Measurements from ENCODE around the gene CDK8. TPM values are rescaled to one million over a fixed set of nuclear protein-coding genes. Genes with fewer than 3 reads are reported as not detected.
A peak's percentile ranks its signal among the peaks of the same experiment; 100 is the strongest.

CDK8 gene
- total and polyA plus RNA-seq, 2 donors (not counting 1 experiment from before 2014, with no cell fraction given): 17.7 to 19.7 TPM

DNA sequence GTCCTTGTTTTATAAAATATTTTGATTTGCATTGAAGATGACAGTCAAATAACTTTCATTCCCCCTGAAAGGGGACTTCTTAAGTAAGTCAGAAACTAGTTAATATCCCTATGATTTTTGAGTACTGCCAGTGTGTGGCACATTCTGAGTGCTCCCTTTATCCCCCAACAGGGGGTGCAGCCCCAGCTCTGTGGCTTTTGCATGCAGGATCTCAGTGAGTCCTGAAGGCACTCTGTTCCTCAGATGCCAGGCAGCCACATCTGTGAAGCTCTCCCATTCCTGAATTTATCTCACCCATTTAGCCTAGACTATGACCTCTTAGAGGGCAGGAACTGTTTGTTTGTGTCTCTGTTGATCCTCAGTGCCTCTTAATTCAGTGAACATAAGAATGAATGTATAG is 123.1 kb downstream of the CDK8 start:
- Histone ChIP-seq H3K4me2 (ENCODE audit: extremely low read depth, insufficient read depth, low read length) (no peak overlapping the region), H3K79me2 (ENCODE audit: control insufficient read depth, insufficient read depth, low read length) (no peaks in the 10 kb centered on the region), H4K20me1 (ENCODE audit: control insufficient read depth, extremely low read depth, insufficient read depth, low read length) (no peaks in the 10 kb centered on the region), H3K4me3 (replicated peaks in 1 of 4; ENCODE audit: control extremely low read depth in 1 of 4, insufficient read depth in 1 of 4, low read depth in 3 of 4, low read length in 4 of 4) (no peak overlapping the region), H3K27me3 (ENCODE audit: control insufficient read depth, insufficient read depth, low read length) (no peaks in the 10 kb centered on the region), H3K9me3 (ENCODE audit: control insufficient read depth, insufficient read depth, low read depth, low read length) (no peaks in the 10 kb centered on the region), H3K27ac (ENCODE audit: insufficient read depth, low read length) (no peak overlapping the region), H3K4me1 (ENCODE audit: control insufficient read depth, extremely low read depth, insufficient read depth, low read length) (no peaks in the 10 kb centered on the region), H3K36me3 (ENCODE audit: control insufficient read depth, insufficient read depth, low read length) (no peaks in the 10 kb centered on the region), H3K9ac (ENCODE audit: insufficient read depth, low read length) (no peak overlapping the region), H2AFZ (ENCODE audit: low read length) (no peak overlapping the region)
- TF ChIP-seq, protein P1, sequence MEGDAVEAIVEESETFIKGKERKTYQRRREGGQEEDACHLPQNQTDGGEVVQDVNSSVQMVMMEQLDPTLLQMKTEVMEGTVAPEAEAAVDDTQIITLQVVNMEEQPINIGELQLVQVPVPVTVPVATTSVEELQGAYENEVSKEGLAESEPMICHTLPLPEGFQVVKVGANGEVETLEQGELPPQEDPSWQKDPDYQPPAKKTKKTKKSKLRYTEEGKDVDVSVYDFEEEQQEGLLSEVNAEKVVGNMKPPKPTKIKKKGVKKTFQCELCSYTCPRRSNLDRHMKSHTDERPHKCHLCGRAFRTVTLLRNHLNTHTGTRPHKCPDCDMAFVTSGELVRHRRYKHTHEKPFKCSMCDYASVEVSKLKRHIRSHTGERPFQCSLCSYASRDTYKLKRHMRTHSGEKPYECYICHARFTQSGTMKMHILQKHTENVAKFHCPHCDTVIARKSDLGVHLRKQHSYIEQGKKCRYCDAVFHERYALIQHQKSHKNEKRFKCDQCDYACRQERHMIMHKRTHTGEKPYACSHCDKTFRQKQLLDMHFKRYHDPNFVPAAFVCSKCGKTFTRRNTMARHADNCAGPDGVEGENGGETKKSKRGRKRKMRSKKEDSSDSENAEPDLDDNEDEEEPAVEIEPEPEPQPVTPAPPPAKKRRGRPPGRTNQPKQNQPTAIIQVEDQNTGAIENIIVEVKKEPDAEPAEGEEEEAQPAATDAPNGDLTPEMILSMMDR (conservative IDR thresholded peaks at IDR 0.05 in 1 of 2, IDR thresholded peaks at IDR 0.05 in 1 of 2; ENCODE audit: low read depth in 1 of 2, low read length in 2 of 2): peak; percentile 34 to 47
- no peak for TF ChIP-seq EZH2 (IDR thresholded peaks at IDR 0.05; ENCODE audit: low read length, missing control alignments)
- peak in 1 of 2 donors; percentile 1 for DNase-seq (ENCODE audit: low read depth in 2 of 2)

DNA sequence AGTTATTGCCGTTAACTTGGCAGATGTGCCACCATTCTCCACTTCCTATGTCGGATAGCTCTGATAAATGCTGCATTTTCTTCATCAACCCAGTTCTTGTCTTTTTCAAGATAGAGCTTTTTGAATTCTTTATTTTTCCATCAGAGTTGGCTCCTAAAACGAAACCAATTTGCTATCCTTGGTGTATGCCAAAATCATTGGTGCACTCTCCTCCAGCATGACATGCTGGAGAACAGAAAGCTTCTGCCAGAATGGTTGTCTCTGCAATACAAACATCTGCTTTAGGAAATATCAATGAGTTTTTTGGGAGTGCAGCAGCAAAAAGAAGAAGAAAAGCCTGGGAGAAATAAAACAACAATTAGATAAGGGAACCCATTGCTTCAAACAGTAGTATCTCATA is 124.2 kb downstream of the CDK8 start:
- Histone ChIP-seq H3K4me3 (replicated peaks in 1 of 4; ENCODE audit: control extremely low read depth in 1 of 4, insufficient read depth in 1 of 4, low read depth in 3 of 4, low read length in 4 of 4) (no peak overlapping the region), H3K4me2 (ENCODE audit: extremely low read depth, insufficient read depth, low read length) (no peak overlapping the region), H3K27ac (ENCODE audit: insufficient read depth, low read length) (no peak overlapping the region), H4K20me1 (ENCODE audit: control insufficient read depth, extremely low read depth, insufficient read depth, low read length) (no peaks in the 10 kb centered on the region), H3K9me3 (ENCODE audit: control insufficient read depth, insufficient read depth, low read depth, low read length) (no peaks in the 10 kb centered on the region), H3K79me2 (ENCODE audit: control insufficient read depth, insufficient read depth, low read length) (no peaks in the 10 kb centered on the region), H3K9ac (ENCODE audit: insufficient read depth, low read length) (no peak overlapping the region), H3K4me1 (ENCODE audit: control insufficient read depth, extremely low read depth, insufficient read depth, low read length) (no peaks in the 10 kb centered on the region), H3K36me3 (ENCODE audit: control insufficient read depth, insufficient read depth, low read length) (no peaks in the 10 kb centered on the region), H2AFZ (ENCODE audit: low read length) (no peak overlapping the region), H3K27me3 (ENCODE audit: control insufficient read depth, insufficient read depth, low read length) (no peaks in the 10 kb centered on the region)
- DNase-seq (ENCODE audit: low read depth in 2 of 2): no peak
- TF ChIP-seq EZH2 (IDR thresholded peaks at IDR 0.05; ENCODE audit: low read length, missing control alignments): no peak
- TF ChIP-seq, protein P1 (conservative IDR thresholded peaks at IDR 0.05 in 1 of 2, IDR thresholded peaks at IDR 0.05 in 1 of 2; ENCODE audit: low read depth in 1 of 2, low read length in 2 of 2): no peak

DNA sequence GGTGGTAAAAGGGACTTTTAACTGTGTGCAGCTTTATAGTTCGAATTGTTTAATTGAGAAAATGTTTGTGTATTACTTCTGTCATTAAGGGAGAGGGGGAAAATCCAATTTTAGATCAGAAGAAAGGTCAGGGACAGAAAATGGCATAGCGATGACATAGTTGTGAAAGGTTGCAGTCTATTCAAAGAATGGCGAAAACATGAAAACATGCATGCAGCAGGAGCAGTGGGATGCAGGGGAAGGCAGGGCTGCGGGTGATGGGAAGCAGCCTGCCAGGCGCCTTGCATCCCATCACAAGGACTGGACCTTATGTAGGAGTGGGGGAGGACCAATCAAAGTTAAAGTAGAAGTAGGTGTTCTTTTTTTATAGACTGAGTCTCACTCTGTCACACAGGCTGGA is 125.9 kb downstream of the CDK8 start:
- H3K4me3 ChIP-seq (replicated peaks in 1 of 4; ENCODE audit: control extremely low read depth in 1 of 4, insufficient read depth in 1 of 4, low read depth in 3 of 4, low read length in 4 of 4): no peak overlapping the region
- TF ChIP-seq, protein P1 (conservative IDR thresholded peaks at IDR 0.05 in 1 of 2, IDR thresholded peaks at IDR 0.05 in 1 of 2; ENCODE audit: low read depth in 1 of 2, low read length in 2 of 2): no peak
- TF ChIP-seq EZH2 (IDR thresholded peaks at IDR 0.05; ENCODE audit: low read length, missing control alignments): no peak
- DNase-seq (ENCODE audit: low read depth in 2 of 2): no peak

More for the DNA sequence above, 125.9 kb downstream of the CDK8 start:
- Histone ChIP-seq H3K4me2 (ENCODE audit: extremely low read depth, insufficient read depth, low read length) (no peak overlapping the region), H3K36me3 (ENCODE audit: control insufficient read depth, insufficient read depth, low read length) (no peaks in the 10 kb centered on the region), H3K27me3 (ENCODE audit: control insufficient read depth, insufficient read depth, low read length) (no peaks in the 10 kb centered on the region), H3K27ac (ENCODE audit: insufficient read depth, low read length) (no peak overlapping the region), H3K9ac (ENCODE audit: insufficient read depth, low read length) (no peak overlapping the region), H4K20me1 (ENCODE audit: control insufficient read depth, extremely low read depth, insufficient read depth, low read length) (no peaks in the 10 kb centered on the region), H3K9me3 (ENCODE audit: control insufficient read depth, insufficient read depth, low read depth, low read length) (no peaks in the 10 kb centered on the region), H2AFZ (ENCODE audit: low read length) (no peak overlapping the region), H3K79me2 (ENCODE audit: control insufficient read depth, insufficient read depth, low read length) (no peaks in the 10 kb centered on the region), H3K4me1 (ENCODE audit: control insufficient read depth, extremely low read depth, insufficient read depth, low read length) (no peaks in the 10 kb centered on the region)
